H9 (cell line): ENCODE data around the gene VOPP1. TPM values are rescaled to one million over a fixed set of nuclear protein-coding genes. Genes with fewer than 3 reads are reported as not detected.

Experiments used
- DNase-seq: peaks from one replicate; pipeline ENCODE4 v3.0.0-alpha.2; 2017
- H2AFZ ChIP-seq: one replicate; pipeline ENCODE4 v1.6.1; 2013; ENCODE audit warnings: mild to moderate bottlenecking, low read length, control low read depth, moderate library complexity
- H2AK5ac ChIP-seq: 2 replicates; pipeline ENCODE4 v1.6.1; 2013; ENCODE audit warnings: low read length, control low read depth, mixed read lengths; ENCODE audit not compliant: insufficient read length
- H2BK120ac ChIP-seq: one replicate; pipeline ENCODE4 v1.6.1; 2013; ENCODE audit warnings: low read depth, mild to moderate bottlenecking, low read length, control low read depth, inconsistent platforms; ENCODE audit not compliant: poor library complexity, severe bottlenecking
- H2BK12ac ChIP-seq: 2 replicates; pipeline ENCODE4 v1.6.1; 2013; ENCODE audit warnings: low read length, control low read depth, mixed read lengths, low read depth; ENCODE audit not compliant: insufficient read length
- H2BK15ac ChIP-seq: 2 replicates; pipeline ENCODE4 v1.6.1; 2013; ENCODE audit warnings: low read depth, low read length, control low read depth
- H2BK20ac ChIP-seq: one replicate; pipeline ENCODE4 v1.6.1; 2013; ENCODE audit warnings: low read depth, mild to moderate bottlenecking, low read length, control low read depth, inconsistent platforms; ENCODE audit not compliant: poor library complexity, severe bottlenecking
- H2BK5ac ChIP-seq: 2 replicates; pipeline ENCODE4 v1.6.1; 2013; ENCODE audit warnings: low read length, control low read depth, mixed read lengths; ENCODE audit not compliant: insufficient read length
- H3K14ac ChIP-seq: 2 replicates; pipeline ENCODE4 v1.6.1; 2013; ENCODE audit warnings: low read length, control low read depth; ENCODE audit not compliant: insufficient read depth
- H3K18ac ChIP-seq: 2 replicates; pipeline ENCODE4 v1.6.1; 2013; ENCODE audit warnings: low read depth, mild to moderate bottlenecking, mixed read lengths, low read length, control low read depth; ENCODE audit not compliant: insufficient read length
- H3K23ac ChIP-seq: 2 replicates; pipeline ENCODE4 v1.6.1; 2013; ENCODE audit warnings: low read length, control low read depth, mixed read lengths, low read depth; ENCODE audit not compliant: insufficient read length
- H3K23me2 ChIP-seq: 2 replicates; pipeline ENCODE4 v1.6.1; 2013; ENCODE audit warnings: low read depth, mild to moderate bottlenecking, mixed read lengths, low read length, control low read depth; ENCODE audit not compliant: insufficient read length, poor library complexity, severe bottlenecking
- H3K27ac ChIP-seq: 2 replicates; pipeline ENCODE4 v1.5.1; 2013; ENCODE audit warnings: low read length, control low read depth, mixed read lengths, low read depth; ENCODE audit not compliant: insufficient read length
- H3K27me3 ChIP-seq: 2 replicates; pipeline ENCODE4 v1.6.1; 2013; ENCODE audit warnings: low read length, control low read depth, inconsistent platforms; ENCODE audit not compliant: insufficient read depth
- H3K4ac ChIP-seq: 2 replicates; pipeline ENCODE4 v1.6.1; 2013; ENCODE audit warnings: low read depth, mild to moderate bottlenecking, control low read depth, inconsistent platforms, low read length, moderate library complexity
- H3K4me1 ChIP-seq: 2 replicates; pipeline ENCODE4 v1.6.1; 2013; ENCODE audit warnings: low read length, control low read depth, inconsistent platforms; ENCODE audit not compliant: insufficient read depth
- H3K4me2 ChIP-seq: 2 replicates; pipeline ENCODE4 v1.6.1; 2013; ENCODE audit warnings: low read length, control low read depth, mixed read lengths; ENCODE audit not compliant: insufficient read length, insufficient read depth
- H3K56ac ChIP-seq: 2 replicates; pipeline ENCODE4 v1.6.1; 2013; ENCODE audit warnings: low read depth, mild to moderate bottlenecking, mixed read lengths, low read length, control low read depth; ENCODE audit not compliant: insufficient read length
- H3K79me1 ChIP-seq: 2 replicates; pipeline ENCODE4 v1.6.1; 2013; ENCODE audit warnings: low read depth, mild to moderate bottlenecking, moderate library complexity, low read length, control low read depth, inconsistent platforms; ENCODE audit not compliant: insufficient read depth, poor library complexity, severe bottlenecking
- H3K79me2 ChIP-seq: 2 replicates; pipeline ENCODE4 v1.6.1; 2013; ENCODE audit warnings: low read length, control low read depth, inconsistent platforms; ENCODE audit not compliant: insufficient read depth
- H3K9ac ChIP-seq: 2 replicates; pipeline ENCODE4 v1.6.1; 2013; ENCODE audit warnings: low read length, control low read depth, mixed read lengths; ENCODE audit not compliant: insufficient read length; ENCODE audit errors: extremely low read depth
- H3K9me3 ChIP-seq: one replicate; pipeline ENCODE4 v1.6.1; 2013; ENCODE audit warnings: low read depth, low read length, inconsistent platforms; ENCODE audit not compliant: control insufficient read depth
- H3T11ph ChIP-seq: one replicate; pipeline ENCODE4 v1.6.1; 2013; ENCODE audit warnings: mild to moderate bottlenecking, low read length, control low read depth, inconsistent platforms
- H4K20me1 ChIP-seq: one replicate; pipeline ENCODE4 v1.6.1; 2013; ENCODE audit not compliant: control insufficient read depth, insufficient read length, insufficient read depth
- H4K5ac ChIP-seq: 2 replicates; pipeline ENCODE4 v1.6.1; 2013; ENCODE audit warnings: low read depth, mild to moderate bottlenecking, mixed read lengths, low read length, control low read depth; ENCODE audit not compliant: insufficient read length
- H4K8ac ChIP-seq: replicated peaks from 2 replicates; pipeline ENCODE4 v1.6.1; 2013; ENCODE audit warnings: low read length, control low read depth, mixed read lengths, low read depth; ENCODE audit not compliant: insufficient read length
- H4K91ac ChIP-seq: 2 replicates; pipeline ENCODE4 v1.6.1; 2013; ENCODE audit warnings: low read depth, mild to moderate bottlenecking, moderate library complexity, mixed read lengths, low read length, control low read depth; ENCODE audit not compliant: insufficient read length
- H3K27ac Mint-ChIP-seq, 3 experiments: 2 replicates in 2 of 3; 3 replicates in 1 of 3; pipeline ENCODE4 v1.8.0; 2020 to 2021; ENCODE audit warnings: mixed read lengths in 3 of 3, mild to moderate bottlenecking in 1 of 3, moderate library complexity in 1 of 3
- H3K27me3 Mint-ChIP-seq: 2 replicates; pipeline ENCODE4 v1.8.0; 2021; ENCODE audit warnings: low read depth, mild to moderate bottlenecking, moderate library complexity, mixed read lengths
- H3K36me3 Mint-ChIP-seq, 3 experiments: 2 replicates in 2 of 3; 3 replicates in 1 of 3; pipeline ENCODE4 v1.8.0; 2020 to 2021; ENCODE audit warnings: low read depth in 3 of 3, mixed read lengths in 3 of 3; ENCODE audit not compliant: insufficient read depth in 1 of 3
- H3K4me1 Mint-ChIP-seq, 2 experiments: 2 replicates each; pipeline ENCODE4 v1.8.0; 2020; ENCODE audit warnings: mixed read lengths in 2 of 2
- H3K4me3 Mint-ChIP-seq, 2 experiments: 2 replicates in 1 of 2; 3 replicates in 1 of 2; pipeline ENCODE4 v1.8.0; 2020 to 2021; ENCODE audit warnings: mild to moderate bottlenecking in 2 of 2, mixed read lengths in 2 of 2, moderate library complexity in 1 of 2
- H3K9me3 Mint-ChIP-seq, 2 experiments: 2 replicates in 1 of 2; 3 replicates in 1 of 2; pipeline ENCODE4 v1.8.0; 2020; ENCODE audit warnings: mild to moderate bottlenecking in 2 of 2, mixed read lengths in 2 of 2, moderate library complexity in 1 of 2
- CTCF ChIP-seq: fragments of 200-600 bp; sonication (generic); conservative IDR thresholded peaks from 3 replicates; pipeline ENCODE4 v1.8.0; 2021; ENCODE audit warnings: antibody characterized with exemption, mild to moderate bottlenecking
- WGBS: extraction: QIAGEN DNeasy Blood & Tissue Kit; methylation state at CpG from one replicate; pipeline ENCODE4 v1.1.7; 2013; ENCODE audit warnings: missing lambda C conversion rate, low lambda C conversion rate, mixed read lengths; ENCODE audit not compliant: insufficient read length; ENCODE audit errors: extremely low coverage; 5-methylcytosine and 5-hydroxymethylcytosine counted together
- total RNA-seq: library from RNA; stranded (reverse); gene quantifications from 2 replicates; pipeline ENCODE4 v1.2.1, GENCODE V29; 2021

The VOPP1 gene
- total RNA-seq, 1 experiment from 2014 or later, result 55.7 TPM

GRCh38 chr7:55441774-55442522 lies 130.4 kb downstream of the VOPP1 start:
- H3K36me3 Mint-ChIP-seq, result no peaks in the 10 kb centered on the region
- no CpG with 5 or more reads among the region's 7 CpGs for whole genome bisulfite sequencing

More at GRCh38 chr7:55441774-55442522, 130.4 kb downstream of the VOPP1 start:
- no peak for DNase-seq
- Histone ChIP-seq H2AK5ac (no peak overlapping the region), H2BK5ac (no peak overlapping the region), H3K79me1 (no peaks in the 10 kb centered on the region), H3K23me2 (no peaks in the 10 kb centered on the region), H4K91ac (no peak overlapping the region), H3K4ac (no peak overlapping the region), H3K27me3 (no peaks in the 10 kb centered on the region), H2BK120ac (no peak overlapping the region), H3K18ac (no peak overlapping the region), H4K20me1 (no peaks in the 10 kb centered on the region), H3K27ac (no peak overlapping the region), H4K8ac (no peak overlapping the region), H3K56ac (no peak overlapping the region), H3T11ph (no peak overlapping the region), H3K9me3 (no peaks in the 10 kb centered on the region), H2BK15ac (no peak overlapping the region), H3K9ac (no peak overlapping the region), H3K23ac (no peak overlapping the region), H2BK12ac (no peak overlapping the region), H2BK20ac (no peak overlapping the region), H3K14ac (no peak overlapping the region), H3K4me2 (no peak overlapping the region), H2AFZ (no peak overlapping the region), H3K4me1 (no peaks in the 10 kb centered on the region), H3K79me2 (no peaks in the 10 kb centered on the region), H4K5ac (no peak overlapping the region)
- Mint-ChIP-seq H3K27ac (no peak overlapping the region), H3K9me3 (no peaks in the 10 kb centered on the region), H3K4me3 (no peak overlapping the region), H3K27me3 (peaks cover 3% of the 10 kb centered on the region; the same call in 1 of the 2 replicates), H3K4me1 (no peaks in the 10 kb centered on the region)
- TF ChIP-seq CTCF, result no peak
